Gastroesophageal sphincter (tissue), 3 donors: ENCODE measurements around the gene MAS1L.

Source experiments
- POLR2A ChIP-seq, 2 donors: fragments of 450-650 bp; IDR thresholded peaks; one replicate each; pipeline ENCODE4 v1.6.1; 2017; ENCODE audit warnings: antibody characterized with exemption in 2 of 2, mild to moderate bottlenecking in 2 of 2, moderate library complexity in 1 of 2
- POLR2AphosphoS5 ChIP-seq: sonication (generic); formaldehyde crosslinking; IDR thresholded peaks from one replicate; pipeline ENCODE4 v1.6.1; 2017; ENCODE audit warnings: antibody characterized with exemption
- TF ChIP-seq, protein P1 (sequence below), 4 experiments: fragments of 200-600 bp in 2 of 4; fragments of 450-650 bp in 2 of 4; sonication (generic) in 1 of 4; IDR thresholded peaks; one replicate each; pipeline ENCODE4 v1.5.1; 2017 to 2019; ENCODE audit warnings: antibody characterized with exemption in 4 of 4, mild to moderate bottlenecking in 2 of 4, moderate library complexity in 2 of 4

DNA sequence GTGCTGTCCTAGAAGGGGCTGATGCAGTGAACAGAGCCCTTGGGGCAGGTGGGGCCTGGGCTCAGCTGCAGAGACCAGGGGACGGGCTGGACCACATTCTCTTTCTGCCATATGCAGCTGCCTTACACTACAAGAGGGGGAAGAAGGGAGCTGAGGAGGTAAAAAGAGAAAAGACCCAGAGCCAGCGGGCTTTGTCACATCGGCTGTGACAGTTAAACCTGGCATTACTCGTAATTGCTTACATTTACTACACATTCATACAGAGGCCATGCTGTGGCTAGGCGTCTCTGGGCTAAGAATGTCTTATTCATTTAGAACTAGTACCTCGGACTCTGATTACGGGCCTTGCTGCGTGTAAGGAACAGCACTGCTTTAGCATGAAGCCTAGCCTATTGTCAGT is 12.8 kb upstream of the MAS1L start:
- no peak for TF ChIP-seq POLR2AphosphoS5
- TF ChIP-seq, protein P1, sequence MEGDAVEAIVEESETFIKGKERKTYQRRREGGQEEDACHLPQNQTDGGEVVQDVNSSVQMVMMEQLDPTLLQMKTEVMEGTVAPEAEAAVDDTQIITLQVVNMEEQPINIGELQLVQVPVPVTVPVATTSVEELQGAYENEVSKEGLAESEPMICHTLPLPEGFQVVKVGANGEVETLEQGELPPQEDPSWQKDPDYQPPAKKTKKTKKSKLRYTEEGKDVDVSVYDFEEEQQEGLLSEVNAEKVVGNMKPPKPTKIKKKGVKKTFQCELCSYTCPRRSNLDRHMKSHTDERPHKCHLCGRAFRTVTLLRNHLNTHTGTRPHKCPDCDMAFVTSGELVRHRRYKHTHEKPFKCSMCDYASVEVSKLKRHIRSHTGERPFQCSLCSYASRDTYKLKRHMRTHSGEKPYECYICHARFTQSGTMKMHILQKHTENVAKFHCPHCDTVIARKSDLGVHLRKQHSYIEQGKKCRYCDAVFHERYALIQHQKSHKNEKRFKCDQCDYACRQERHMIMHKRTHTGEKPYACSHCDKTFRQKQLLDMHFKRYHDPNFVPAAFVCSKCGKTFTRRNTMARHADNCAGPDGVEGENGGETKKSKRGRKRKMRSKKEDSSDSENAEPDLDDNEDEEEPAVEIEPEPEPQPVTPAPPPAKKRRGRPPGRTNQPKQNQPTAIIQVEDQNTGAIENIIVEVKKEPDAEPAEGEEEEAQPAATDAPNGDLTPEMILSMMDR (IDR thresholded peaks at IDR 0.05), result no peak
- TF ChIP-seq POLR2A (IDR thresholded peaks at IDR 0.05), result no peak
